Skeletal muscle tissue (tissue), 4 donors: ENCODE data around the gene ARHGEF6. TPM values are rescaled to one million over a fixed set of nuclear protein-coding genes. Genes with fewer than 3 reads are reported as not detected.
A peak's percentile ranks its signal among the peaks of the same experiment; 100 is the strongest.

Source experiments
- H3K27ac ChIP-seq: one replicate; pipeline ENCODE4 v1.7.0; 2013; ENCODE audit warnings: mild to moderate bottlenecking, low read depth, low read length, inconsistent platforms
- H3K27me3 ChIP-seq, 3 donors: one replicate each; pipeline ENCODE4 v1.7.0; 2013; ENCODE audit warnings: low read length in 3 of 3; ENCODE audit not compliant: control insufficient read depth in 3 of 3, insufficient read depth in 3 of 3
- H3K36me3 ChIP-seq, 3 donors: one replicate each; pipeline ENCODE4 v1.7.0; 2013; ENCODE audit warnings: low read length in 3 of 3; ENCODE audit not compliant: control insufficient read depth in 3 of 3, insufficient read depth in 3 of 3
- H3K4me1 ChIP-seq, 3 donors: one replicate each; pipeline ENCODE4 v1.7.0; 2013; ENCODE audit warnings: low read length in 3 of 3, mild to moderate bottlenecking in 3 of 3; ENCODE audit not compliant: control insufficient read depth in 3 of 3, insufficient read depth in 3 of 3
- H3K4me3 ChIP-seq, 3 donors: one replicate each; pipeline ENCODE4 v1.7.0; 2013; ENCODE audit warnings: low read length in 3 of 3
- H3K9ac ChIP-seq, 3 donors: one replicate each; pipeline ENCODE4 v1.7.0; 2013; ENCODE audit warnings: low read length in 3 of 3, mild to moderate bottlenecking in 3 of 3, moderate library complexity in 2 of 3, low read depth in 1 of 3
- H3K9me3 ChIP-seq, 3 donors: one replicate each; pipeline ENCODE4 v1.7.0; 2013; ENCODE audit warnings: low read length in 3 of 3; ENCODE audit not compliant: control insufficient read depth in 3 of 3
- total RNA-seq: library from RNA; depleted of rRNA; stranded (reverse); fragments of >200 nt; gene quantifications from one replicate; pipeline ENCODE4 v1.2.3, GENCODE V29; 2014
- donor health status: Osteomylitis.

The ARHGEF6 gene
- total RNA-seq, 1 donor from 2014 or later, result 25.6 TPM

DNA sequence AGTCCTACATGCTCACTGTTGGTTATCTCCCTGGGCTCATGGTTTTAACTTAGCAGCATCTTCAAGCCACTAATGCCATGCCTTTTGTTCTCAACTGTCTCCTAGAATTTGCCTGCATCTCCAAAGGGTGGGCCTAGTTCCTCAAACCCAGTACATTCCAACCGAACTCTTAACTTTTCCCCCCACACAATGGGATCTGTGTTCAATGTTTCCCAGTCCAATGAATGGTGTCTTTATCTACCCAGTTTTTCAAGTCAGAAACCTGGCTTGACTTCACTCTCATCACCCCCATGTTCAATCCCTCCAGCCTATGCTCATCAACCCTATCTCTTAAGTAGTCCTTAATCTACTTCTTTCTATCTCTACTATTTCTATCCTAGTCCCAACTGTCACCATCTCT lies 119.8 kb downstream of the ARHGEF6 start:
- no peak overlapping the region for H3K4me3 ChIP-seq
- no peak overlapping the region for H3K9ac ChIP-seq
- H3K27ac ChIP-seq, result no peak overlapping the region
- peaks cover 2 to 8% (median 7%) of the 10 kb centered on the region in 3 donors for H3K36me3 ChIP-seq
- peaks cover 0 to 2% (median 0%) of the 10 kb centered on the region in 3 donors for H3K9me3 ChIP-seq
- no peaks in the 10 kb centered on the region for H3K4me1 ChIP-seq
- H3K27me3 ChIP-seq, result no peaks in the 10 kb centered on the region

DNA sequence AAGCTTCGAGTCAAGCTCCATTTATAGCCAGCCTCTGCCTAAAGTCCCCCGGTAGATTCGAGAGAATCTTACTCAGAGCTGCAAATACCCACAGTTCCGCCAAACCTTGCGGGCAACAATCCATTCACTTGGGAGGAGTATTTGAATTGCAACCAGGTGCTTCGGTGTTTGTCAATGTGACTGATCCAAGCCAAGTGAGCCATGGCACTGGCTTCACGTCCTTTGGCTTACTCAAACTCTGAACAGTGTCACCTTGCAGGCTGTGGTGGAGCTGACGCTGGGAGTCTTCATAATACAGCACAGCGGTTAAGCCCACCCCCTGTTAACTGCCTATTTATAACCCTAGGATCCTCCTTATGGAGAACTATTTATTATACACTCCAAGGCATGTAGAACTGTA lies 121.6 kb downstream of the ARHGEF6 start:
- H3K27ac ChIP-seq, result no peak overlapping the region
- H3K4me3 ChIP-seq, result no peak overlapping the region
- H3K27me3 ChIP-seq, result no peaks in the 10 kb centered on the region
- no peaks in the 10 kb centered on the region for H3K4me1 ChIP-seq
- H3K36me3 ChIP-seq, result no peaks in the 10 kb centered on the region
- H3K9ac ChIP-seq, result no peak overlapping the region
- H3K9me3 ChIP-seq, result no peaks in the 10 kb centered on the region

DNA sequence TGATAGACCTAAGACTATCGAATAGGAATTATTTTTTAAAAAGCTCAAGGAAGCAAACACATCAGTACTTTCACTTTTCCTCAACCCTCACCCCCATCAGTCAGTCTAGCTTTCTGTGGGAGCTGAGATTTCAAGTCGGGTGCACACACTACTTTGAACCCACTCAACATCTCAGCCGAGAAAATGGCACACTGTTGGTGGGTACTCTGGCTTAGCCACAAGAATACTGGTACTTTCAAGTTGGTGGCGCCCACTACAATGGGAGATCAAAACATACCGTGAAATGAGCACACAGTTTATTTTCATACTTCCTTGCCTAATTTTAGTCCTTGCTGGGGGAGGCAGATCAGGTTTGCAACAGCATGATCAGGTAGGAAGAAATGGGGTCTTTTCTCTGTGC lies 122.6 kb downstream of the ARHGEF6 start:
- Histone ChIP-seq H3K9me3 (no peaks in the 10 kb centered on the region), H3K9ac (no peak overlapping the region), H3K4me3 (no peak overlapping the region), H3K27me3 (no peaks in the 10 kb centered on the region), H3K4me1 (peaks cover 0 to 2% (median 0%) of the 10 kb centered on the region in 3 donors), H3K36me3 (no peaks in the 10 kb centered on the region), H3K27ac (no peak overlapping the region)

DNA sequence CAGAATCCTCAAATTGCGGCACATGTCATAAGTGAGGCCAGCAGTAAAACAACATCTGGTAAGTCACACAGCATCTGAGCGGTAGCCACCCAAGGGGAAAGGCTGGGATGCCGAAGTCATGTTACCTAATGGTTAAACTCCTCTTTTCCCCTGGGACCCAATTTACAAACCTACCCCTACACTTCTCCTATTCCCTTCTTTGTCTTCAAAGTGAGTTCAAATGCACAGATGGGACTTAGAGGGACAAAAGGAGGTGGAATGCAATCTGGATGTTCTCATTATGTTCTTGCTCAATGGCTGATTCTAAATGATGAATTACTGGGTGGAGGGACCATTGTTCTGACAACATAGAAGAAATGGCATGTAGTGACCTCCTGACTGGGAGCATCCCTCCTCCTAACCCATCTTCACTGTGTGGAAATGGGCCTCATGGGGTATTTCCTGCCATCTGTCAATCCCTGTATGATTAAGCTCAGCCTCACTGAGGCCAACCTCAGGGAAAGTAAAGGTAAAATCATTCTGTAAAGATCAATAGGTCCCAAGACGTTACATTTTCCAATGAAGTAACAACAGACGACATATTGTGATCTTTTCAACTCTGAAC lies 124.3 kb downstream of the ARHGEF6 start:
- Histone ChIP-seq H3K4me1 (peaks cover 0 to 4% (median 3%) of the 10 kb centered on the region in 3 donors), H3K27me3 (no peaks in the 10 kb centered on the region), H3K4me3 (no peak overlapping the region), H3K36me3 (no peaks in the 10 kb centered on the region), H3K9me3 (no peaks in the 10 kb centered on the region), H3K9ac (no peak overlapping the region), H3K27ac (no peak overlapping the region)

DNA sequence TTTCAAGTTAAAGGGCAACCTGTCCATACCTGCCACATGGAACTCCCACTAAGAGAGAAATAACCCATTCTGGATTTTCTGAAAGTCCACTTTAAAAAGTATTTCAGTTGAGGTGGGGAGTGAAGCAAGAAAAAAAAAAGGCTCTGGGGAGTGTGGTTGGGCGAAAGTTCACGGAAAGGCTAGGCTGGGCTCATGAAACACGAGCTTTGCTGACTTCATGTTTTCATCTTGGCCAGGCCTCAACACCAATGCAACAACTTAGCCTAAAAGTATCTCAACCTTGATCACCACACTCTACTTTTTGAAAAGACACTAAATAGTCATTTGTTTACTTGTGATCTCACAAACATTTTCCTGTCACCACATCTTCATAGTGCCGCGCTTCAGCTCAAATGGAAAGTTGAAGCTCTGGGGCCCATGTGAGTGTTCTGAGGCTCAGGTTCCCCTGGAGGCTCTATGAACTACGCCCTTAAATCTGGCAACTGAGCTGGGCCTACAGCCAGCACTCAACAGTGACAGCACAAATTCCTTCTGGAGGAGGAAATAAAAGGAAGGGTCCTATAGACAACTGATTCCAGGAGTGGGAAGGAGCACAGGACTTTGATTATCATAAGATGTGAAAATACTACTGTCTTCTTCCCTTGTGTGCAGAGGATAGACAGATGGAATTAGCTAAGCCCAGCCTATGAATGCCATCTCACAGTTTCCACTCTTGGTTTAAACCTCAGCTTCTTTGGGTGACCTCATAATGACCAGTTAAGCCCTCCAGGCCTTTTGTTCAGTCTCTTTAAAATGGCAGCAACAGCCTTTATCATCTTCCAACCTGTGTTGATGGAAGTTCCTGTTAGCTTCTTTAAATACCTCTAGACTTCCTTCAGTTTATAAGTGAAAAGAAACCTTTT lies 127.7 kb downstream of the ARHGEF6 start:
- H3K9me3 ChIP-seq, result no peaks in the 10 kb centered on the region
- peaks cover 0 to 3% (median 0%) of the 10 kb centered on the region in 3 donors for H3K27me3 ChIP-seq
- H3K36me3 ChIP-seq, result no peaks in the 10 kb centered on the region
- H3K27ac ChIP-seq, result peak overlapping the region; percentile 42
- peaks cover 0 to 4% (median 3%) of the 10 kb centered on the region in 3 donors for H3K4me1 ChIP-seq
- no peak overlapping the region for H3K9ac ChIP-seq
- H3K4me3 ChIP-seq, result no peak overlapping the region

DNA sequence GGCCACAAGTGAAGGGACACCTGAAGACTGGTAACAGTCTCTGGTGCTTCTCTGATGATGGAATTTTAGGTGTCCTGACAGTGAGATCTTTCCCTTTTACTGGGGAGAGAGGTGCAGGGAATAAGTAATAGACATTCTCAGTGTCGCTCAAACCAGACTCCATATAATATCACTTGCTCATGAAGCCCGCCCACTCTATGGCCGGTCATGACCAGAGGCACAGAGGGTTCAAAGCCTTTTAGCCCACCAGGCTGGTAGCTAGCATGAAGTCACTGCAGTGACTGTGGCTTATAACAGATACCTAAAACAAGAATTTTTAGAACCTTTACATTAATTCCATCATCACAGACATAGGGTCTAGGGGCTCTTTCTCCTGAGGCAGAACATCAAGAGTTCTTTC lies 129.9 kb downstream of the ARHGEF6 start:
- Histone ChIP-seq H3K27me3 (peaks cover 0 to 3% (median 0%) of the 10 kb centered on the region in 3 donors), H3K4me3 (no peak overlapping the region)

DNA sequence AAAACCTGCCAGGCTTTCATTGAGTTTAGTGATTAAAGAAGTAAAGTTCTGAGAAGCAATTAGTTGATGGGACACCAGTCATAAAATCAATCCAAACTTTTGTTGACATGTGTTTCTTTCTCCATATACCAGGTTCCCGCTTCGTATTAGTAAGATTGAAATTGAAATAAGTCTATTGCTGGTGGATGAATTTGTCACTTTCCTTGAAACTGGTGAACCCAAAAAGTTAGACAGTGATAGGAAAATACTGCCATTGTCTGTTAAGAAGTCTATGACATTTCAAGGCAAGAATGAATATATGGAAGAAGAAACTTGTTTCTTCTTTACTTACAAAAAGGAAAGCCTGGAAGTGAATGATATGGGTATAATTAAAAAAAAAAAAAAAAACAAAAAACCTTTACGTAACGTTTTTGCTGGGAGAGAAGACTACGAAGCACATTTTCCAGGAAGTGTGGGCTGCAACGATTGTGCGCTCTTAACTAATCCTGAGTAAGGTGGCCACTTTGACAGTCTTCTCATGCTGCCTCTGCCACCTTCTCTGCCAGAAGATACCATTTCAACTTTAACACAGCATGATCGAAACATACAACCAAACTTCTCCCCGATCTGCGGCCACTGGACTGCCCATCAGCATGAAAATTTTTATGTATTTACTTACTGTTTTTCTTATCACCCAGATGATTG lies 132.9 kb downstream of the ARHGEF6 start, which contains the start of gene CD40LG:
TSS of gene CD40LG (plus strand) at position 482 of the 684 bp plus-strand sequence. CDS start at position 573, 91 bp downstream.
- Histone ChIP-seq H3K9me3 (no peaks in the 10 kb centered on the region), H3K36me3 (no peaks in the 10 kb centered on the region), H3K9ac (no peak within 1 kb of the TSS), H3K27me3 (peaks cover 0 to 3% (median 0%) of the 10 kb centered on the region in 3 donors), H3K4me3 (no peak within 1 kb of the TSS), H3K4me1 (peaks cover 0 to 3% (median 0%) of the 10 kb centered on the region in 3 donors), H3K27ac (no peak within 1 kb of the TSS)

More for the DNA sequence above, 129.9 kb downstream of the ARHGEF6 start:
- Histone ChIP-seq H3K36me3 (no peaks in the 10 kb centered on the region), H3K9me3 (no peaks in the 10 kb centered on the region), H3K27ac (no peak overlapping the region), H3K9ac (no peak overlapping the region), H3K4me1 (peaks cover 0 to 4% (median 3%) of the 10 kb centered on the region in 3 donors)

DNA sequence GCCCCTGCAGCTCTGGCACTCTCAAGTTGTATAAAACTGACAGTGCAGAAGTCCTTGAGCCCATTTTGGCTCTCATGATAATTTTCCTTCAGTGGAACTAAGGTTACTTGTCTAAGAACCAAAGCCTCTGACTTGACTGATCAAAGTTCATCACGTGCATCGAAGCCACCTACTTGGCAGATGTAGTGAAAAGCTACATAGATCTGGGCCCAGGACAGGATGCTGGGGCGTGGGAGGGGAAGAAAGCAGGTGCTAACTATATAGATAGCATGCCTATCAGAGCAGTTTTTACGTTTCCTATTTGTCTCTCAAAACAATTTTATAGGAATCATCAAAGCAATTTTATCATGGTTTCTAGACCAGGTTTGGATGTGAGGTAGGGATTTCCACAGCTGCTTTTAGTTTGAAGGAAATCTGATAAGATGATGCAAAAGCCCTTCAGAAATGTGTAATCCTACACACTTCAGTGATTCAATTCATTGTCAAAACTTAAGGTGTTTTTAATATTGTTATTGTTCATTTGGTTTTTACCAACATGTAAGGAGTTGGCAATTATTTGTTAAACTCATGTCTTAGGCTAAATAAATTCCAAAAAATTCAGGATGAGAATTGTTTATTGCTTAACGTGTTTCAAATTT lies 134.0 kb downstream of the ARHGEF6 start:
- Histone ChIP-seq H3K27me3 (peaks cover 0 to 3% (median 0%) of the 10 kb centered on the region in 3 donors), H3K4me1 (no peaks in the 10 kb centered on the region), H3K27ac (no peak overlapping the region), H3K4me3 (no peak overlapping the region), H3K36me3 (no peaks in the 10 kb centered on the region), H3K9me3 (no peaks in the 10 kb centered on the region), H3K9ac (no peak overlapping the region)

DNA sequence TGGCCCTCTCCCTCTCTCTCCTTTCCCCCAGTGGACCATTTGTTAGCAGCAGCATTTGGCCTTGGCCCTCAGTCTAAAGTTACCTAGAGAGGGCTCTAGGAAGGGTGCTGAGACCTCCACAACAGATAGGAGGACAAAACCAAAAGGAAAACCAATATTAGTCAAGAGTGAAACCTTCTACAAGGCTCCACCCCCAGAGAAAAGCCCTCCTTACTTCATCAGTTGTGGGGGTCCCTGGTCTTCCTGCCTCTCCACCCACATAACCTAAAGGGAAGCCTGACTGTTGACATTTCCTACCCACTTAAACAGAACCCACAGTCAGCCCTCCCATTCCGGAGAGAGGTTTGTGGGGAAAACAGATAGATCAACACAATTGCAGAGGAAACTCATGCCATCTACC lies 137.5 kb downstream of the ARHGEF6 start:
- no peaks in the 10 kb centered on the region for H3K4me1 ChIP-seq
- no peak overlapping the region for H3K27ac ChIP-seq
- H3K9me3 ChIP-seq, result no peaks in the 10 kb centered on the region
- no peak overlapping the region for H3K9ac ChIP-seq
- H3K27me3 ChIP-seq, result no peaks in the 10 kb centered on the region
- H3K4me3 ChIP-seq, result no peak overlapping the region
- no peaks in the 10 kb centered on the region for H3K36me3 ChIP-seq
